ENCODE results near the gene AUNIP.

AUNIP gene, protein sequence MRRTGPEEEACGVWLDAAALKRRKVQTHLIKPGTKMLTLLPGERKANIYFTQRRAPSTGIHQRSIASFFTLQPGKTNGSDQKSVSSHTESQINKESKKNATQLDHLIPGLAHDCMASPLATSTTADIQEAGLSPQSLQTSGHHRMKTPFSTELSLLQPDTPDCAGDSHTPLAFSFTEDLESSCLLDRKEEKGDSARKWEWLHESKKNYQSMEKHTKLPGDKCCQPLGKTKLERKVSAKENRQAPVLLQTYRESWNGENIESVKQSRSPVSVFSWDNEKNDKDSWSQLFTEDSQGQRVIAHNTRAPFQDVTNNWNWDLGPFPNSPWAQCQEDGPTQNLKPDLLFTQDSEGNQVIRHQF

DNA sequence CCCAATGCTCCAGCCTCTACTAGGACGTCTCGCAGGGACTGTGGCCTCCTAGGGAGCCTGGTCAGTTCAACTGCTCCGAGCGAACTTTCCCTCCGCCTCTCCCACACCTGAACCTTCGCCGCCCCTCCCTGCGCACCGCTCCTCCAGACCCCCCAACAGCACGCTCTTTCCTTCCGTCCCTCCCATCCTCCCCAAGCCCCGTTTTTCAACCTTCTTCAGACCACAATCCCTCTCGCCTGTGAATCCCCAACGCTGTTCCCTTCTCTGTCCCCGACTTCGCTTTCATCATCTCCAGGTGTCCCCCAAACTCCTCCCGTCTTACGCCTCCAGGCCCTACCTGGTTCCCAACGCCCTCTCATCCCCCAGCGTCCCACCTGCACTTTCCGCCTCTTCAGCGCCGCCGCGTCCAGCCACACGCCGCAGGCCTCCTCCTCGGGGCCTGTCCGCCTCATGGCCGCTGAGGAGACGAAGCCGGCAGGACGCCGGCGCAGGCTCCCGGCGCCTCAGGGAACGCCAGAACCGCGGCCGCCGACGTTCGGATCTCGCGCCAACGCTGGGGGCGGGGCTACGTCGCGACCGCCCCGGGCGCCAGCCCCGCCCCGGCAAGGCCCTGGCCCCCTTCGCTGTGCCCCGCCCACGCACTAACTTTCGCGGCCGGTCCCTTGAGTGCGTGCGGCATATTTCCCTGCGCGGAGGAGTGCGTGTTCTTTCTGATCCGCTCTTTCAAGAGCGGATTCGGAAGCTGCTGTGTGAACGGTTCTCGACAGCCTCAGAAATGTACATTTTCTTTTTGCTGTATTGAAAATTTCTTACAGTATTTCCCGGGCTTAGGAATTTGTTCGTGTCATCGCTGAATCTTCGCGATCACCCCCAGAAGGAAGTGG lies at the start of gene AUNIP:
Gene AUNIP, minus strand, starts transcription at position 552 of the 884 bp plus-strand sequence. Its CDS starts 100 bp downstream, at position 452.
- peak; percentile 66 to 77 for DNase-seq (ENCODE audit: low read depth in 2 of 2)

DNA sequence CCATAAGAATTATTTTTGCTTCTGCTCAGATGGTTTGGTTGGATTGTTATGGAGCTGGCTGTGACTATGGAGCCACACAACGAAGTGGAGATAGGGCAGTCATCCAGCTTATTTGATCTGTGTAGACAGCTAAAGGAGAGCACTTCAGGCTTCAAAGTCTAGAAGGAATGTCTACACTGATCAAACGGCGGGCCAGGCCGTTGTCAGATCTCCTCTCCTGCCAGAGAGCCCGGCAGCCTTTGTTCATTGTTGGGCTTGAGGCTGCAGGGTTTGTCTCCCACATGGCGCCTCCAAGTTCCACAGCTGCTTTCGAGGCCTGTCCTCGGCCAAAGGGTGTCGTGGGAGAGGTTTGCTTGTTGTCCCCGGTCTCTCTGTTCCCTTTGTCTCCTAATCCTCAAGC lies 49.8 kb upstream of the AUNIP start:
- DNase-seq (ENCODE audit: low read depth in 2 of 2): no peak

DNA sequence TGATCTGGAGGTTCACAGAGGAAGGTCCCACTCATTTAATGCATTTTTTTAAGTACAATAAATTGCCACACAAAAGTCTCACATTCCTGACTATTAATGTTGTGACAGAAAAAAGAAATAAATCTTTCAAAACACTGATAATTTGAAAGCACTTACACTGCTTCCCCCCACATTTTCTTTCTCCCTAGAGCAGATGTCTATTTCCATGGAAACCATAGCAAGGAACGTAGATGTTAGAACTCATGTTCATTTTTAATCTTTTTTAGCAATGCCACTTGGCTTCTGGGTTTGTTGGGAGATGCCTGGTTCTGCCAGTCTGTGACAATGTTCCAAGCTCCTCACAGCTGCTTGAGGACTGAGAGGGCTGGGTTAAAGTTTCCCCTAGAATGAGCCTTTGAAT lies 48.9 kb upstream of the AUNIP start:
- no peak for DNase-seq (ENCODE audit: low read depth in 2 of 2)

DNA sequence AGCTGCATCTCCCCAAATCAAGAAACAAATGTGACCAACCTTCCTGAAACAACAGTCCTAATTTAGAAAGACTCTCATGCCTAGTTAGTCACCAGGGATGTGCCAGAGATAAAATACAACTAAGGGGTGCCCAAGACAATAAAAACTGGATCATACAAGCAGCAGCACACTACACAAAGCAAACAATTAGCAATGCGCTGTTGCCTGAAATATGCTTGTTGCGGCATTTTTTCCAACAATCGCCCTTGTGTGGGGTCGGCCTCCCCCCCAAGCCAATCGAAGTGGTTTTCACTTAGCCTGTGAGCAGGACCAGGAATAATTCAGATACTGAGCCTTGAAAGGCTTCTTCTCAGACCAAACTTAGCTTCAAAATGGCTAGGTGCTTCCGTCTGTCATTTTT lies 48.3 kb upstream of the AUNIP start:
- DNase-seq (ENCODE audit: low read depth in 2 of 2): no peak

DNA sequence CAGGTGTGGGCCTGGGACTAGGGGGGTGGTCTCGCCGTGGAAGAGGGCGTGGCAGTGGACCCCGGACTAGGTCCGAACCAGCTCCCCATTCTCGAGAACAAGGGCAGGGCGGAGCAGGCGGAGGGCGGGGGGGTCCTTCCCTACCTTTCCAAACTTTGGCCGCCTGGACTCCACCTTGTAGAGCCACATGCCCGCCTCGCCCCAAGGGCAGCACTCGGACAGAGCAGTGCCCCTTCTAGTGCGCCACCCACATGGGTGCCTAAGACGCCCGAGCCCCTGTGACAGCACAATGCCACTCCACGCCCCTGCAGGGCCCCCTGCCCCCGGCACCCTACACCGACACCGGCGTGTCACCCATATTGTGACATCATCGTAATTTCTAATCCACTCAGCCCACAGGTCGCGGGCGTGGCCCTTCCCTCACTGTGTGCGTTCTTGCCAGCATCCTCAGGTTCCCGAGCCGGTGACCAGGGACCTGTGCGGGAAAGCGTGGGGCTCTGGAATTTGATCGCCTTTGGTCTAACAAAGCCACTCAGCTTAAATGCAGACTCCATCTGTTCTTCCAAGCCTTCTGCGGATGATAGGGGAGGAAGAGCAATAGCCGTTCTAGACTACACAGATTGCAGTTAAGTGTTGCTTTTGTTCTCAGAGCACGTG lies 47.5 kb upstream of the AUNIP start:
- DNase-seq (ENCODE audit: low read depth in 2 of 2): no peak

DNA sequence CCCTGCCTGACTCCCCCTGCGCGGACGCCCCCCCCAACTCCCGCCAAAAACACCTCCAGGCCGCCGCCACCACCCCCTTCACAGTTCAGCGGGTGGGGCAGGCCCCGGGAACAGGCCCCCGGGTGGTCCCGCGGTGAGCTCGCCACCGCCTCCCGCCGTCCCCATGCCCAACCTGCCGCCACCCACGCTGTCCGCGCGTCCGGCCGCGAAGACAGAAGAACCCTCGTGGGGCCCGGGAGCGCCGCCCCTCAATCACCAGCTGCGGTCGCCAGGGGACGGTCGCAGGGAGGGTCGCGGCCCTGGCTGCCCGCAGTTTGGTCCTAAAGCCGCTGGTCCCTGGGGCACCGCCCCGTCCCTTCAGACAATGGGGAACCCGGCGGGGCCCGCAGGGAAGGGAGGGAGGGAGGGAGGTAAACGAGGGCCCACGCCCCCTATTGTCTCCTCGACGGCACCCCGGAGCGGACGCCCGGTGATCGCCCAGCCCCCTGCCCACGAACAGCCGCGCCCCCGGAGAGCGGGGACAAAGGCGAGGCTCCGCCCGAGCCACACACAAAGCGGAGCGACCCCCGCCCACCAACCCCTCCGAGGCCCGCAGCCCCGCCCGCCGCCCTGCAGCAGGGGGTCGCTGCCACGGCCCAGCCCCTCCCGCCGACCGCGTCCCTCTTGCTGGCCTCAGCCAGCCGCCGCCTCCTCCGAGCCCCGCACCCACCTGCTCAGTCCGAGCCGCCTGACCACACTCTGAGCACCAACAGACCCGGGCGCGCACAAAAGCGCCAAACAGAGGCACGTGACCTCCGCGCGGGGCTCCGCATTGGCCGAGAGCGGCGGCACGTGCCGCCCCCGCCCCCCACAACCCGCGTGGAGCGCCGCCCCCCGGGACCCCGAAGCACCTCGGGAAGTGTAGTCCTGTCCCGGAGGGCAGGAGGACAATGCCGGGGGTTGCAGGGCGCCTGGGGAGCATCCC lies 46.7 kb upstream of the AUNIP start, which contains the start of gene STMN1:
Gene STMN1, minus strand, starts transcription at position 740 of the 964 bp plus-strand sequence. CDS start 1,743 bp downstream, outside the sequence.
- peak; percentile 84 to 89 for DNase-seq (ENCODE audit: low read depth in 2 of 2)

DNA sequence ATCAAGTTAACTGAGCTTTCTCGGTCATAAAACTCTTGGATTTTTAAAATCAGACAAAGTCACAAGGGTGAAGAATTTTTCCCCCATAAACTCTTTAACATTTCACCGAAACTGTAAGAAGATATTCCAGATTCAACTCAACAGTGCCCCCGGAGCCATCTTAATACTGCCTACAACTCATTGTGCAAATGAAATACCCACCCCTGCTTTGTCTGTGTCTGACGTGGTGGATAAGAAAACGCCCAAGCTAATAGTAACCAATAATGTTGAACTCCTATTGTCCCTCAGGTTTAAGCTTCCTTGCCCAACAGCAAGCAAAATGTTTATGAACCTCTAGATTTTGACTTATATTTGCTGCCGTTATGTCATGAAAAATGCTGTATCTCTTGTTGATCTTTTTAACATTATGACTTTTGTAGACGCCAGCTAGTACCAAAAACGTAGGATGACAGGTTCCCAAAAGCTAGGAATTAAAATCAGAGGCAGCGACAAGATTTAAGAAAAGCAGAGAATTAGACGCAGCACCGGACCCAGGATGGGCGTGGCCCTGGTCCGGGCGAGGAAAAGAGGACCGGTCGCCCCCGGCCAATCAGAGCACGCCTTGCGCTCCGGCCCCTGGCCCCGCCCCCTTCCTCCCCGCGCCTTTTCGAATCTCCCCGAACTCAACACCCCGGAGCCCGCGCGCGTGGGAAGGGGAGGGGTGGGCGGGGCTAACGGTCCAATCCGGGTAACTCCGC lies 45.9 kb upstream of the AUNIP start:
- DNase-seq (ENCODE audit: low read depth in 2 of 2): peak; percentile 82 to 83

DNA sequence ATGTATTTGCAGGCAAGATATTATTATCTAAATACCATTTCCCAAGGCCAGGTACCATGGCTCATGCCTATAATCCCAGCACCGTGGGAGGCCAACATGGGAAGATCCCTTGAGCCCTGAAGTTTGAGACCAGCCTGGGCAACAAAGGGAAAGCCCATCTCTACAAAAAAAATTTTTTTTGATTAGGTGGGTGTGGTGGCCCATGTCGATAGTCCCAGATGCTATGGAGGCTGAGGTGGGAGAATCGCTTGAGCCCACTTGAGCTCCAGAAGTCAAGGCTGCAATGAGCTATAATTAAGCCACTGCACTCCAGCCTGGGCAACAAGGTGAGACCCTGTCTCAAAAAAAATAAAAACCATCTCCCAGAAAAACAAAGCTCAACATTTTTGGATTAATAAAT lies 44.7 kb upstream of the AUNIP start:
- no peak for DNase-seq (ENCODE audit: low read depth in 2 of 2)

DNA sequence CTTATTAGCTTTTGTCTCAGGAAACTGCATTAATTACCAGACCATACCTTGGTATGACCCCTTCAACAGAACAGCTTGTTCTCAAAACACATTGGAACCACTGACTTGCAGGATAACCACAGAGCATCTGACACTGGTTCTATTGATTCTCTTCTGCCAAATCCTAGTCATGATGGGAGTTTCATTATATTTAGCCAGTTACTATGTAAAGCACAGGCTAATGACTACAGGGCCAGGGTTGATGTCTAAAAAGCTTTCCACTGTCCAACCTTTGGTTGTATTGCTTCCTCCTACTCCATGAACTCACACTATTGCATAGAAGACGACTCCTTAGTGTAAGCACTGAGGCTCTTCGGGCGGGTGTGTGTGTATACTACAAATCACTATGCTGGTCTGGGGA lies 43.2 kb upstream of the AUNIP start:
- no peak for DNase-seq (ENCODE audit: low read depth in 2 of 2)

DNA sequence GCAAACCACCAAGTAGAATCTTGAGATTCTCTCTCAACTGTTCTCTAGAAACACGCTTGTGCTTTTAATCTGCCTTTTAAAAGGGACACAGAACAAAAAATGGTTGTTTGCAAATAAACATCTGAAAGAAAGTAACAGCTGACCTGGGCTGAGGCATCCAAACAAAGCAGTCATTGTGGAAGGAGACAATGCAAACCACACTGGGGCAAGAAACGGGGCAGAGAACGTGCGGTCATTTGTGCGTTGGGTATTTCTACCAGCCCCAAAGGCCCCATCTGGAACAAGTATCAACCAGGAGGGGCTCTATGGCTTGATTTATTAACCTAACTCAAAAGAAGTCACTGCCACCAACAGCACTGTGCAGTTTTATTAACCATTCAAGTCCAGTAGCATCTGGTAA lies 41.0 kb upstream of the AUNIP start:
- DNase-seq (ENCODE audit: low read depth in 2 of 2): no peak

DNA sequence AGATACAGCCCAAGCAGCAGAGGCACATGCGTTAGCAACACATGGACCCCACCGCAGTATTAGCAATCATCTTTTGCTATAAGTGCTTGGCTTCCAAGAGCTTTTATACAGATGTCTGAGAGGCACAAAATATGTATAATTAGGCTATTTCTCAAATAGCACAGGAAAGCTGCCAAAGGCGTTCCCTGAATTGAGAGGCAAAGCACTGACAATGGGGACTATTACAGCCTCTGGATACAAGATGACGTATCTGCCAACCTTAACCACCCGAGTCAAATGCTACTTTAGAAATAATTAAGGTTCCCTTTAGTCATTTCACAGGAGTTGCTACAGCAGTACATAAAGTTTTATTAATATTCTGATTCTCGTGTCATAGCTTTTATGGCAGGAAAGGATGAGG lies 40.5 kb upstream of the AUNIP start:
- no peak for DNase-seq (ENCODE audit: low read depth in 2 of 2)

DNA sequence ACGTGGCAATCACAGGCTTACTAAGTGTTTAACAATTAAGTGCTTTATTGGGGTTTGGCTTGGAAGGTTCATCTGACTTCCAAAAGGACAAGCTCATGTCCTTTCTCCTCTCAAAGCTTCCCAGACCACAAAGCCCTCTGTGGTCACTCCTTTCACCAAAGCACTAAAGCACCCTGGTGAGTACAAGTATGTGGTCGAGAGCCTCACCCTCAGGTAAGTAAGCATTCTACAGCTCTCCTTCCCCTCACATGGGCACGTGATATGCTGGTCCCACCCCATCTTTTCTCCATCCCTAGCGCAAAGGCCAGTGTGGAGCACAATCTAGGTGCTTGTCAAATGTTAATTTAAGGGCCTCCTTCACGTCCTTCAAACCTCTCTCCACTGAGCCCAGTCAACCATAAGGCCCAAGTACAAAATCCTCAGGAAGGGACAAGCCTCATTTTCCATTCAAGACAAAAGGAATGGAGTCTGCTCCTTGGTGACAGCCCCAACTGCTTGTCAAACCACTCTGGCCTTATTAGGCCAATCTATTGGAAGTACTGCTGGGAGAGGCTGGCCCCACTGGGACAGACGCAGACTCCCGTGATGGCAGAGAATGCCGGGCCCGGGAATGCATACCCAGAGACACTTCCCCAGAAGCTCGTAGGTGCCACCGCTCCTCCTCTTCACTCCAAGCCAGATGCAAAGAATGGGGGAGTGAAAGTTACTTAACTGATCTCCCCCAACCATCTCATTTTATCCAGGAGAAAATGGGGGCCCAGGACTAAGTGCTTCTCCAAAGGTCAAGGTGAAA lies 39.2 kb upstream of the AUNIP start:
- no peak for DNase-seq (ENCODE audit: low read depth in 2 of 2)

DNA sequence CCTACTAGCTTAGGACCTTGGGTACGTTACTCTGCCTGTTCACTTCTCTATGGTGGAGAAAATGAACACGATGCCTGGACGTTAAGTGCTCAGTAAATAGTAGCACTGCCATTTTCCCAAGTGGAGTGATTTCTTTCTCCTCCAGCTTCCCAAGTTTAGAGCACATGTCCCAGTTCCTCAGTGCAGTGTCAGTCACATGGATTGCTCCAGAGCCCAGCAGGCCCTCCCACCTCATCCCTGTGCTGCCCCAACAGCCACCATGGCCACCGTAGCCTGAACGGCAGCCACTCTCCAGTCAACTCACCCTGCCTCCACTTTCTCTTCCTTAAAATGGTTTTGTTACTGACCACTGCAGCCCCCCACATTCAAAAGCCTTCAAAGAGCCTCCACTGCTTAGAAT lies 38.5 kb upstream of the AUNIP start:
- DNase-seq (ENCODE audit: low read depth in 2 of 2): no peak

DNA sequence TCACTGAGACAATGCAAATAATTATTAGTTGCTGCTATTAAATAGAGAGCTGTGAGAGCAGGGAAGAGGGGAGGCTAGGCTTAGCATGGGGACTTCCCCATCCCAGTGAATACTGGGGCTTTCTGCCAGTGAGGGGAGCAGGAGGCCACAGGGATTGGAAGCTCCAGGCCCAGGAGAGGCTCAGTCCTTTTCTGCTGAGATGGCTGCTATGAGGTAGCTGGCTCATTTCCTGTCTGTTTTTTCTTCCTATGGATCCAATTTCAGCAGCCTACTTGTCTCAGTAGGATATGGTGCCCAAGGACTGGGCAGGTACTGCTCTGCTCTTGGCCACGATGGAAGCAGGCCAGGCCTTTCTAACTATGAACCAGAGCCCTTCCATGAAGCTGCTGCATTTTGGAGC lies 37.0 kb upstream of the AUNIP start:
- DNase-seq (ENCODE audit: low read depth in 2 of 2): no peak

DNA sequence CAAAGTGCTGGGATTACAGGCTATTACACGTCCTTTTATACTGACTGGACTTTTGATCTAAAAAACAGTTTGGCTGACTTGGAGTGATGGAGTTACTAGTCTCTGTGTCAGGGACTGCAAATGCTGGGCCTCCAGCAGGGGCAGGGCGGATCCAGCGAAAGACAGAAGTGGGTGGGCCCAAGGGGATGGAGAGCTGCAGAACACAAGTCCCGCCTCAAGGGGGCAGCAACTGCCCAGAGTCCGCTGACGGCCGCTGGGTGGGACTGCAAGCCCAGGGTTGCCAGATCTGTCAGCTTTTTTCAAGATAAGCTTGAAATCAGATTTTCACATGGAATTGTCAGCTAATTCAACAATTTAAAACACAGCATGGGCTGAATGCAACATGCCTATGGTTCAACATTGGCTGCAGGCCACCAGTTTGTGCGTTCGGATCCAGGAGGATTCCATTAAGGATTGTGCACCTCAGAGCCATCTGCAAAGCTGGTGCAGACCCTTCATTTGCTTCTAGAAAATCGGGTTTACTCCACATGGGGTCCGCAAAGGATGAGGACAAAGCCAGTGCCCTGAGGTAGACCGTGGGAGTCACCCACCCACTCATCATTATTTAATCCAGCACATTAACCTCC lies 36.2 kb upstream of the AUNIP start:
- DNase-seq (ENCODE audit: low read depth in 2 of 2): peak; percentile 82 to 87

DNA sequence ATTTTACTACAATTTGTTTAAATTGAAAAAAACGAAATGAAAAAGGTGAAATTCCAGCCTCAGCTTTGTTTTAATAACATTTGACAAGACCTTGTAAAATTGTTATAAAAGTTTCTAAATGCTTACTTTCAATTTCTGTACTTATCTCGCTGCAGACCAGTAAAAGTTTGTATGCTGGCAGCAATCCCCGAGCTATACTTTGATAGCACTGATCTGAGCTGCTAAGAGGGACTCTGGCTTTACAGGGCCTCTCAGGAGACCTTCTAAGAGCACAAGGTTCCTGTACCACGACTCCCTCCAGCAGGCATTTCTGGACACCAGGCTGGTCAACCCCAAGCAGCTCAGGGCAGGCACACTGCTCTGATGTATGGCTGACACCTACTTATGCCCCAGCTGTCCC lies 33.9 kb upstream of the AUNIP start:
- no peak for DNase-seq (ENCODE audit: low read depth in 2 of 2)

DNA sequence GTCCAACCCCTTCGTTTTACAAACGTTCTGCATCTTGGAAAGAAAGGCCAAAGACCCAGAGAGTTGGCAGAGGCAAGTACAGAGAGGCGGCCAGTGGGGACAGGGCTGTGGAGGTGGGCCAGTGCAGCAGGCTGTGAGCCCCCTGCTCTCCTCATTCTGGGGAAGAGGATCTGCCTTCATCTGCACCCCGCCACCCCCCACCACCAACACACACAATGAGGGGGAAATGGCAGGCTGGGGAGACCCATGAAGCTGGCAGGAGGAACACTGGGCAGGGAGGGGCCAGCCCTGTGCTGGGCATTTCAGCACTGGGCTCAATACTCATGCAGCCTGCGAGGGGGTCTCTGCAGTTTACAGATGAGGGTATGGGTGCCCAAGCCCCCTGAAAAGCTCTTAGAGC lies 32.3 kb upstream of the AUNIP start:
- DNase-seq (ENCODE audit: low read depth in 2 of 2): no peak

DNA sequence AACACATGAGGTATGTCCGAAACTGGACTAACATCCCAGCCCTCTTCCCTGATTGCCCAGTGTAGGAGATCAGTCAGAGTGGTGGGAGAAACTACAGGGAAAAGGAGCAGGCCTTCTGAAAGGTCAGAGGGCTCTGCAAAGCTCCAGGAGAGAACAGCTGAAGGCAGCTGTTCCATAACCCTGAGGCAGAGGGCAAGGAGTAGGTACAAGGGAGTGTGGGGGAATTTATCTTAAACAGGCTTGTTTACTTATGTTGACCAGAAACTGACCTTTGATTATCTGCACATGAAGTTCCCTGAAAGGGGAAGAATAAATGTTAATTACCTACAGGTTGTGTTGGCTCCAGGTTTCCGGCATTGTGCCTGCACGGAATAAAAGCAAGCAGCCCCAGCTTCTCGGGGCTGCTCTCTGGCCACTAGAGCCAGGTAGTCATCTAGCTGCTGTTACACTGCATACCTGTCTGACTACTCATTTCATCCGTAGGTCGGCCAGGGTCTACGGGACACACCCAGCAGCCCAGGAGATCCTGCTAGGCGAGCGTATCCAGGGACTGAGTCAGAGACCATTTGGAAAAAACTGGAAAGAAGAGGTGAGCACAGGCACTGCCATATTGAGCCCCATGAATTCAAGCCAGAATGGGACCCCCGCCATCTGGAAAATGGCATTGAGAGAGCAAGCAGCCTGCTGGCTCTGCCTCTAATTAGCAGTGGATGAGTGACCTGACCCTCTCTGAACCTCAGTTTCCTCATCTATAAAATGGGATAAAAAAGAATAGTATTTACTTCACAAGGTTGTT lies 31.2 kb upstream of the AUNIP start:
- DNase-seq (ENCODE audit: low read depth in 2 of 2): no peak
